ENCODE data around the gene DEFB112. TPM values are rescaled to one million over a fixed set of nuclear protein-coding genes. Genes with fewer than 3 reads are reported as not detected.

Gene DEFB112
- total RNA-seq, 1 donor from 2014 or later: not detected

DNA sequence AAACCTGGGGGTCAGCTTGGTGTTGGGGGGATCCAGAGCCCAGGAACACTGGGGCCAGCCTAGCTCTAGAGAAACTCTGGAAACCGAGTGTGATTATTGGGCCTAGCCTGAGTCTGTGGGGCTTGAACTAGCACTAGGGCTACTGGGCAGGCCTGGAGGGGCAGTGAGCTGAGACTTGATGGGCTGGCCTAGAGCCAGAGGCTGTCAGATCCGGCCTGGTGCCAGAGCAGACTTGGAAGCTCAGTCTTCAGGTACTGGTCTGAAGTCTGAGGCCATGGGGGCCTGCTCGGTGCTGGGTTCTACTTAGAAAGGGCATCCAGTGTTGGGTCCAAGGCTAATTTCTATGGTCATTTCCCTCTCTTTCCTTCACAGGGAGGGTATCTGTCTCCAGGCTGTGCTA lies 2.7 kb downstream of the DEFB112 start:
- DNase-seq (ENCODE audit: low read depth) (no peak), FAIRE-seq (no peak)
- no peak overlapping the region for H2AFZ ChIP-seq (ENCODE audit: low read depth, low read length)

DNA sequence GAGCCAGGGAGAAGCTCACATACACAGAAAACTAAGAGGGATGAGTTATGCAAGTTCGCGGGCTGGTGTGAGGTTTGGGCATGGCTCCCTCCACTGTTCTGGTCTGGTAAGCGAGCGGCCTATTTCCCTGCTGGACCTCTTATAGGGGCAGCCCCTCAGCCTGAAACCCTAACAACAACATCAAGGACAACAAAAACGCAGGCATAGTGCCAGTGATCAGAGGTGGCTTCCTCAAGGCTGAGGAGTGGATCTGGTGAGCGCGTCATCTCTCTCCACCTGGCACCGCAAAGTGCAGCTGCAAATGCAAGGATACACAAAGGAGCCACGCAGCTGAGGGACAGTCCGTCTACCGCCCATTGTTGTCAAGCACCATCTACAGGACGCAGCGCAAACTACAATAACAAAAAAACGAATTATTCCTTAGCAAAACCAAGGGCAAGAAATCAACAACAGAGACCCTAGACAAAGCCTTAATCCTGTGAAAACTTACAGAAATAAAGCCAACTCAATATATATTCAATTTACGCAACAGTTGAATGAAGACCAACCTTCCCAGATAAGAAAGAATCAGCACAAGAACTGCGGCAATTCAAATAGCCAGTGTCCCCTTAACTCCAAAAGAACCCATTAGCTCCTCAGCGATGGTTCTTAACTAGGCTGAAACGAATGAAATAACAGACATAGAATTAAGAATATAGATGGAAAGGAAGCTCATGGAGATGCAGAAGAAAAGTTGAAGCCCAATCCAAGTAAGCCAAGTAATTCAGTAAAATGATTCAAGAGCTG lies 18.8 kb downstream of the DEFB112 start:
- Mint-ChIP-seq H3K36me3 (ENCODE audit: low read depth, unreplicated experiment) (no peaks in the 10 kb centered on the region), H3K4me3 (ENCODE audit: unreplicated experiment) (no peak overlapping the region), H3K4me1 (ENCODE audit: low read depth, unreplicated experiment) (no peaks in the 10 kb centered on the region), H3K27me3 (ENCODE audit: low read depth, unreplicated experiment) (peaks cover 3% of the 10 kb centered on the region), H3K27ac (ENCODE audit: unreplicated experiment) (no peak overlapping the region), H3K9me3 (ENCODE audit: unreplicated experiment) (no peaks in the 10 kb centered on the region)
- no peaks in the 10 kb centered on the region for H3K79me2 ChIP-seq (ENCODE audit: insufficient read depth, low read length)
- H3K27me3 ChIP-seq (ENCODE audit: insufficient read depth, low read length): no peaks in the 10 kb centered on the region
- no peaks in the 10 kb centered on the region for H4K20me1 ChIP-seq (ENCODE audit: insufficient read depth, low read length)
- H3K36me3 ChIP-seq (ENCODE audit: insufficient read depth, low read length): no peaks in the 10 kb centered on the region
- no peaks in the 10 kb centered on the region for H3K9me3 ChIP-seq (ENCODE audit: insufficient read depth, low read depth, low read length)
- H3K4me3 ChIP-seq (ENCODE audit: insufficient read depth, low read depth, low read length): no peak overlapping the region
- H3K27ac ChIP-seq (ENCODE audit: low read depth, low read length): no peak overlapping the region
- no peak for TF ChIP-seq EZH2 (IDR thresholded peaks at IDR 0.05; ENCODE audit: insufficient read depth, low read length)
- TF ChIP-seq, protein P1, sequence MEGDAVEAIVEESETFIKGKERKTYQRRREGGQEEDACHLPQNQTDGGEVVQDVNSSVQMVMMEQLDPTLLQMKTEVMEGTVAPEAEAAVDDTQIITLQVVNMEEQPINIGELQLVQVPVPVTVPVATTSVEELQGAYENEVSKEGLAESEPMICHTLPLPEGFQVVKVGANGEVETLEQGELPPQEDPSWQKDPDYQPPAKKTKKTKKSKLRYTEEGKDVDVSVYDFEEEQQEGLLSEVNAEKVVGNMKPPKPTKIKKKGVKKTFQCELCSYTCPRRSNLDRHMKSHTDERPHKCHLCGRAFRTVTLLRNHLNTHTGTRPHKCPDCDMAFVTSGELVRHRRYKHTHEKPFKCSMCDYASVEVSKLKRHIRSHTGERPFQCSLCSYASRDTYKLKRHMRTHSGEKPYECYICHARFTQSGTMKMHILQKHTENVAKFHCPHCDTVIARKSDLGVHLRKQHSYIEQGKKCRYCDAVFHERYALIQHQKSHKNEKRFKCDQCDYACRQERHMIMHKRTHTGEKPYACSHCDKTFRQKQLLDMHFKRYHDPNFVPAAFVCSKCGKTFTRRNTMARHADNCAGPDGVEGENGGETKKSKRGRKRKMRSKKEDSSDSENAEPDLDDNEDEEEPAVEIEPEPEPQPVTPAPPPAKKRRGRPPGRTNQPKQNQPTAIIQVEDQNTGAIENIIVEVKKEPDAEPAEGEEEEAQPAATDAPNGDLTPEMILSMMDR (IDR thresholded peaks at IDR 0.05; ENCODE audit: insufficient read depth, low read depth, low read length): no peak
- DNase-seq (ENCODE audit: low read depth) (no peak), FAIRE-seq (no peak)
- no peak overlapping the region for H3K9ac ChIP-seq (ENCODE audit: low read length)
- no peaks in the 10 kb centered on the region for H3K4me1 ChIP-seq (ENCODE audit: insufficient read depth, low read length)
- H2AFZ ChIP-seq (ENCODE audit: low read depth, low read length): peak overlapping the region; percentile 10
- H3K4me2 ChIP-seq (ENCODE audit: low read length): no peak overlapping the region

More for the DNA sequence above, 2.7 kb downstream of the DEFB112 start:
- Mint-ChIP-seq H3K9me3 (ENCODE audit: unreplicated experiment) (no peaks in the 10 kb centered on the region), H3K27me3 (ENCODE audit: low read depth, unreplicated experiment) (no peaks in the 10 kb centered on the region), H3K4me3 (ENCODE audit: unreplicated experiment) (no peak overlapping the region), H3K27ac (ENCODE audit: unreplicated experiment) (no peak overlapping the region), H3K36me3 (ENCODE audit: low read depth, unreplicated experiment) (no peaks in the 10 kb centered on the region), H3K4me1 (ENCODE audit: low read depth, unreplicated experiment) (peaks cover 1% of the 10 kb centered on the region)
- Histone ChIP-seq H3K9me3 (ENCODE audit: insufficient read depth, low read depth, low read length) (peaks cover 5% of the 10 kb centered on the region), H3K36me3 (ENCODE audit: insufficient read depth, low read length) (no peaks in the 10 kb centered on the region), H3K27ac (ENCODE audit: low read depth, low read length) (no peak overlapping the region), H4K20me1 (ENCODE audit: insufficient read depth, low read length) (no peaks in the 10 kb centered on the region), H3K27me3 (ENCODE audit: insufficient read depth, low read length) (no peaks in the 10 kb centered on the region), H3K4me1 (ENCODE audit: insufficient read depth, low read length) (no peaks in the 10 kb centered on the region), H3K79me2 (ENCODE audit: insufficient read depth, low read length) (no peaks in the 10 kb centered on the region), H3K4me3 (ENCODE audit: insufficient read depth, low read depth, low read length) (no peak overlapping the region), H3K9ac (ENCODE audit: low read length) (no peak overlapping the region), H3K4me2 (ENCODE audit: low read length) (no peak overlapping the region)
- TF ChIP-seq EZH2 (IDR thresholded peaks at IDR 0.05; ENCODE audit: insufficient read depth, low read length): no peak
- TF ChIP-seq, protein P1 (IDR thresholded peaks at IDR 0.05; ENCODE audit: insufficient read depth, low read depth, low read length): no peak

- Histone ChIP-seq H3K4me2 (ENCODE audit: low read length) (no peak overlapping the region), H3K27ac (ENCODE audit: low read depth, low read length) (no peak overlapping the region), H4K20me1 (ENCODE audit: insufficient read depth, low read length) (no peaks in the 10 kb centered on the region), H3K79me2 (ENCODE audit: insufficient read depth, low read length) (no peaks in the 10 kb centered on the region), H2AFZ (ENCODE audit: low read depth, low read length) (no peak overlapping the region), H3K9me3 (ENCODE audit: insufficient read depth, low read depth, low read length) (no peaks in the 10 kb centered on the region), H3K9ac (ENCODE audit: low read length) (no peak overlapping the region), H3K27me3 (ENCODE audit: insufficient read depth, low read length) (no peaks in the 10 kb centered on the region), H3K4me3 (ENCODE audit: insufficient read depth, low read depth, low read length) (no peak overlapping the region), H3K4me1 (ENCODE audit: insufficient read depth, low read length) (no peaks in the 10 kb centered on the region), H3K36me3 (ENCODE audit: insufficient read depth, low read length) (no peaks in the 10 kb centered on the region)
- TF ChIP-seq, protein P1 (IDR thresholded peaks at IDR 0.05; ENCODE audit: insufficient read depth, low read depth, low read length): no peak
- TF ChIP-seq EZH2 (IDR thresholded peaks at IDR 0.05; ENCODE audit: insufficient read depth, low read length): no peak
- no peaks in the 10 kb centered on the region for H3K9me3 Mint-ChIP-seq (ENCODE audit: unreplicated experiment)
- H3K27me3 Mint-ChIP-seq (ENCODE audit: low read depth, unreplicated experiment): peaks cover 3% of the 10 kb centered on the region
- H3K4me1 Mint-ChIP-seq (ENCODE audit: low read depth, unreplicated experiment): no peaks in the 10 kb centered on the region
- FAIRE-seq: no peak
- no peaks in the 10 kb centered on the region for H3K36me3 Mint-ChIP-seq (ENCODE audit: low read depth, unreplicated experiment)
- DNase-seq (ENCODE audit: low read depth): no peak
- H3K4me3 Mint-ChIP-seq (ENCODE audit: unreplicated experiment): no peak overlapping the region
- H3K27ac Mint-ChIP-seq (ENCODE audit: unreplicated experiment): no peak overlapping the region
These were observed 19.4 kb downstream of the DEFB112 start for GRCh38 chr6:50030350-50030749.
